ENCODE results near the gene FMN1.

Gene FMN1

DNA sequence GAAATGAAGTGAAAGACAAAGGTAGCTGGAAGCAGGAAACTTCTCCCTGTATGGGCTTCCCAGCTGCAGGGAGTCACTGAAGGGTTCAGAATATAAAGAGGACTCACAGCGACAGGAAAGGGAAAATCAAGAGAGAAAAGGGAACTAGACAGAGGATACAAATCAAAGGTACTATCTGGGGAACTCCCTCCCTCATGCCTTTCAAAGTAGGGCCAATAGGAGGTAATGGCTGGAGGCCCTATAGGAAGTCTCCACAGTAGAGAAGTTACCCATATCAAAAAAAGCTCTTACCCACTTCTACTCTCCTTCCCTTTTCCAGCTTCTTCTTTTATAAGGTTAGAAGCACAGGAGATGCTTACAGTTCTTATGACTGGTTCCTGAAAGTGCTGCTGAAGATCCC lies 43.5 kb downstream of the FMN1 start:
- TF ChIP-seq, protein P1, sequence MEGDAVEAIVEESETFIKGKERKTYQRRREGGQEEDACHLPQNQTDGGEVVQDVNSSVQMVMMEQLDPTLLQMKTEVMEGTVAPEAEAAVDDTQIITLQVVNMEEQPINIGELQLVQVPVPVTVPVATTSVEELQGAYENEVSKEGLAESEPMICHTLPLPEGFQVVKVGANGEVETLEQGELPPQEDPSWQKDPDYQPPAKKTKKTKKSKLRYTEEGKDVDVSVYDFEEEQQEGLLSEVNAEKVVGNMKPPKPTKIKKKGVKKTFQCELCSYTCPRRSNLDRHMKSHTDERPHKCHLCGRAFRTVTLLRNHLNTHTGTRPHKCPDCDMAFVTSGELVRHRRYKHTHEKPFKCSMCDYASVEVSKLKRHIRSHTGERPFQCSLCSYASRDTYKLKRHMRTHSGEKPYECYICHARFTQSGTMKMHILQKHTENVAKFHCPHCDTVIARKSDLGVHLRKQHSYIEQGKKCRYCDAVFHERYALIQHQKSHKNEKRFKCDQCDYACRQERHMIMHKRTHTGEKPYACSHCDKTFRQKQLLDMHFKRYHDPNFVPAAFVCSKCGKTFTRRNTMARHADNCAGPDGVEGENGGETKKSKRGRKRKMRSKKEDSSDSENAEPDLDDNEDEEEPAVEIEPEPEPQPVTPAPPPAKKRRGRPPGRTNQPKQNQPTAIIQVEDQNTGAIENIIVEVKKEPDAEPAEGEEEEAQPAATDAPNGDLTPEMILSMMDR (IDR thresholded peaks at IDR 0.05): no peak

DNA sequence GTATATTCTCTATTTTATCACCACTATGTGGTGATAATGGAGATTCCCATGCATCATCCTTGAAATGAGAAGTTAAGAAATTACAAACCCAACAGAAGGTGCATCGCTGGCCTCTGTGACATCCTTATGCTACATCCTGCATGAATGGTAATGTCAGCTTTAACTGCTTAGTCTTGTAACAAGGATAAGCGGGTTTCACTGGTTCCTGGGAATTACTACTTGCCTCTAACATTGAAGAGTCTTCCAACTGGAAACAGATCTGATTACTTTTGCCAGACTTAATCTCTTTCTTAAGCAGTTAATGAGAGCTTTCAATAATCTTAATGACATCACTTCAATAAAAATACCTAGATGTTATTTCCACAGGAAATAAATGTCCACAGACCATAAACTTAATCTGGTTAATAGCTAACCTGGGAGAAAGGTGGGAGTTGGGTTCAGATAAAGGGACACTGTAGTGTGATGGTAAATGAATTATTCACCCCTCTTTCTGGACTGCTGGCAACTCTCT lies 44.0 kb downstream of the FMN1 start:
- TF ChIP-seq, protein P1 (IDR thresholded peaks at IDR 0.05): no peak

DNA sequence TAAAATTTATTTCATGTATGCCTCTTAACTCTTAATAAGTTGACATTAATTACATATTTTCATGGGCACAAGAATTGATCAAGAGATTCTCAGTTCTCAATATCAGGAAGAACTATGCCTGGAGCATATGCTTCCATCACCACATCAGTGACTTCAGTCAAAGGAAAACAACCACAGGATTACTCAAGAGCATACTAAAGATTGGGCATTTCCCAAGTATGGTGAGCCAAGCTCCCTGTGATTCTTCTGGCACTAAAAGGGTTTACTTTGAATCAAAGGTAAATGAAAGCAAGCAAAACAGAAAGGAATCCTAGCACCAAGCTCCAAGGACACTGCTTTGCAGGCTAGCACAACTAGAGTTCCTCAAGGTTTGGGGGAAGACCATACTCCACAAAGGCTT lies 44.6 kb downstream of the FMN1 start:
- TF ChIP-seq, protein P1 (IDR thresholded peaks at IDR 0.05): no peak

DNA sequence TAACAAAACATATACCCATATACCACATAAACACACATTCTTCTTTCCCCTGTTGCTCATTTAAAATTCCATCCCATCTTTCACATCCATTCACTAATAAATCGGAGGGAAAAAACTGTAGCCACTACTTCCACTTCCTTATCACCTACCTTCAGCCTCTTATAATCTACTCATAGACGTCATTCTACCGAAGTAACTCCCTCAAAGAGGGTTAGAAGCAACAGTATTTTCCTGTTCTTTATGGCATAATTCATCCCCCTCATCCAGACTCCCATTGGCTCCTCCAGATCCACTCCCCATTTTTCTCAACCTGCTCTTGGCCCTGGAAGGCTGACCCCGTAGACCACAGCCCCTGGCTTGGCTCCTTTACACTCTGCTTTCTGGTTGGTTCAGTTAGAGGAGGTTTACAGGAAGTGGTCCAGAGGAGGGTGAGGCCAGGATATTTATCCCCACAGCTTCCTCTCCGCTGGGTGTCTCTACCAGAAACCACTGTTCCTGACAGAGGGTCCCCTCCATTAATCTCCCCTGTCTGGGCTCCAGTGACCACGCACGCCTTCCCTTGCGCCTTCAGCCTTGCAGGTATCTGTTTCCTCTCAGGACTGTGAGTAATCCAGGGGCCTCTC lies 46.3 kb downstream of the FMN1 start:
- TF ChIP-seq, protein P1 (IDR thresholded peaks at IDR 0.05): no peak

DNA sequence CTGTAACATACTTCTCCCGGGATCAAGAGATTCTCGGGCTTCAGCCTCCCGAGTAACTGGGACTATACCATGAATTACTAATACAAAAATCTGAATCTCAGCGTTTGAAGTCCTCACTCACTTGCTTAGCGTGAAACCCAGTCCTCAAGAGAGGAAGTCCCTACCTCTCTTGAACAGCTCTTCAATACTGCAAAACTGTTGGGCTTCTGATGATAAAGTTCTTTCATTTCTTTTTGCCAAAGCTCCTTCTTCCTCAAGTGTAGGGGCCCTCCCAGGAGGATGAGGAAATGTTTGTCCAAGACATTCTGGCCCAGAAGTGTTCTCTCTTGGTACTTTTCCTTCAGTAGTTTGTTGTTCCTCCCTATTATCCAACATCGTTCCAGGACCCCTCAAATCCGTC lies 48.5 kb downstream of the FMN1 start:
- TF ChIP-seq, protein P1 (IDR thresholded peaks at IDR 0.05): no peak

DNA sequence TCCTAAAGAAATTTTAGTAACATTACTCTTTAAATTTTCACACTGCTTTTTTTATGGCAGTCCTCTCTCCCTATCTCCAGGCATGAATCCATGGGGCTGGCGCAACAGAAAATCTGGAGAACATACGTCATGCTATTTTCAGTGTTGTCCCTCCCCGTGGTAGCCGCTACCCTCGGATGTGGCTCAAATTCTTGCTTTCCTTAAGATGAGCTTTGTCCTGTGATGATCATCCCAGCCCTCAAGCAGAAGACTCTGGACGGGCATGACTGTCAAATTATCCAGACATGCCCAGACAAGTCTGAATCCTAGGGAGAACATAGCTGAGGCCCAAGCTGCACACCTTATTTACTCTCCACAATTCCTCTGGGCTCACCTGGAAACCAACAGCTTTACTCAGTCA lies 49.1 kb downstream of the FMN1 start:
- TF ChIP-seq, protein P1 (IDR thresholded peaks at IDR 0.05): no peak

DNA sequence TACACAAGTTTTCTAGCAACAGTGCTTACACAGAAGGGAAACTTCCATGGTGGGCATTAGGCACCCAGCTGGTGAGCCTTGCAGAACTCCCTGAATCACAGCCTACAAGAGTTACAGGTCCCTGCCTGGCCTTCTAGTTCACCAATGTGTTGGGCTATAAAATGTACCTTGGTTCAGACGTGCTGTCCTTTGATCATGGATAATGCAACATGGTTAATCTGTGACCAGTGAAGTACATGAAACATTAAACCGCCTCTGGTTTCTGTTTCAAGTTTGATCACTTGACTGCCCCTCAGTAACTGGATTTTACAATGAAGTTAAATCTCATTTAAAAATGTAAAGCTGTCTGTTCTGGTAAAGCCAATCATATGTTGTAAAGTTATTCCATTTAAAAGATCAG lies 51.8 kb downstream of the FMN1 start:
- TF ChIP-seq, protein P1 (IDR thresholded peaks at IDR 0.05): no peak

DNA sequence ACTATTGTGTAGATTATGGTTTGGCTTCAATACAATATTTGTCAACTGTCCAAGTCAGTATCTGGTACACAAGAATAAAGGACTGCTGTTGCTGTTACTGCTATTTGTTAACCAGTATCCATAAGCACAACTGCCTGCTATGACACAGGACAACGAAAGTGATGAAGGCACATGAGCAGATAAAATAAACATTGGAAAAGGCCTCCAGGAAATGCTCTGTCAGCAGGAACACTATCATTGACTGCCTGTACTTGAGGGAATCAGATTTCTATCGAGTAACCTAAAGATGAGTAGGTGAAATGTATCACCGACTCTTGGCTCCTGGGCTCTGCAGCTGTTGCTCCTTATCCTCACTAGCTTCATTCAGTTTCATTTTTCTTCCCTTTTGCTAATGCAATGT lies 56.5 kb downstream of the FMN1 start:
- TF ChIP-seq, protein P1 (IDR thresholded peaks at IDR 0.05): no peak
